ENCODE measurements around the gene IGF1R.

IGF1R gene

DNA sequence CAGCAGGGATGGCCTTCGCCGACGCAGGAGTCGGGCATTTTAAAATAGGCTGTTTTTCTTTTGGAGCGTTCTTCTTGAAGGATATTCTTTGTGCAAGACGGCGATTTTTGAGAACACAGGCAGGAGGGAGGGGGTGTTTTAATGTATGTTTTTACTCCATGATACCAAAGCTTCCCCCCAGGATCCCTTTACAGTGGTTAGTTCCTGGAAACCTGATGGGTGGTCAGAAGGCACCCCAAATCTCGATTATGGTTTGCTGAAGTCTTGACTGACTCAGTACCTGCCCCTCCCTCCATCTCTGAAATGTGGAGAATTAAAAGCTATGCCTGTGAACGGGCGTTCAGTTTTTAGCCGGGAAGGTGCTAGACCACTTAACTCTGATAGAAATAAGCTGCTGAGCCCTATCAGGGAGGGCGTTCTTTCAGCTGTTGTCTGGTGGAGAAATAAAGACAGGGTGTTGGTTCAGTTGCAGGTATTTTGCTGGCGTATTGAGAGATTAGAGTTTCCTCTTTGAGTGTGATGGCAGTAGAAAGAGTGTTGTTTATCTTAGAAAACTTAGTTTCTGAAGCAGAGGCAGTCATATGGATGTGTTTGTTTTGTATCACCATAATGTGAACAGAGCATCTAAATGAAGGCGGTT, 3.4 kb downstream of the IGF1R start:
- peak; percentile 40 for DNase-seq (ENCODE audit: low read depth, low spot score)
- H3K4me3 ChIP-seq (ENCODE audit: low read depth, low read length), result peak overlapping the region; percentile 85
- in situ Hi-C loops (cut with HindIII; ENCODE audit: low sequenced_read_pairs), result no loop called here
- TF ChIP-seq, protein P1, sequence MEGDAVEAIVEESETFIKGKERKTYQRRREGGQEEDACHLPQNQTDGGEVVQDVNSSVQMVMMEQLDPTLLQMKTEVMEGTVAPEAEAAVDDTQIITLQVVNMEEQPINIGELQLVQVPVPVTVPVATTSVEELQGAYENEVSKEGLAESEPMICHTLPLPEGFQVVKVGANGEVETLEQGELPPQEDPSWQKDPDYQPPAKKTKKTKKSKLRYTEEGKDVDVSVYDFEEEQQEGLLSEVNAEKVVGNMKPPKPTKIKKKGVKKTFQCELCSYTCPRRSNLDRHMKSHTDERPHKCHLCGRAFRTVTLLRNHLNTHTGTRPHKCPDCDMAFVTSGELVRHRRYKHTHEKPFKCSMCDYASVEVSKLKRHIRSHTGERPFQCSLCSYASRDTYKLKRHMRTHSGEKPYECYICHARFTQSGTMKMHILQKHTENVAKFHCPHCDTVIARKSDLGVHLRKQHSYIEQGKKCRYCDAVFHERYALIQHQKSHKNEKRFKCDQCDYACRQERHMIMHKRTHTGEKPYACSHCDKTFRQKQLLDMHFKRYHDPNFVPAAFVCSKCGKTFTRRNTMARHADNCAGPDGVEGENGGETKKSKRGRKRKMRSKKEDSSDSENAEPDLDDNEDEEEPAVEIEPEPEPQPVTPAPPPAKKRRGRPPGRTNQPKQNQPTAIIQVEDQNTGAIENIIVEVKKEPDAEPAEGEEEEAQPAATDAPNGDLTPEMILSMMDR (IDR thresholded peaks at IDR 0.05; ENCODE audit: low read depth, low read length), result no peak

DNA sequence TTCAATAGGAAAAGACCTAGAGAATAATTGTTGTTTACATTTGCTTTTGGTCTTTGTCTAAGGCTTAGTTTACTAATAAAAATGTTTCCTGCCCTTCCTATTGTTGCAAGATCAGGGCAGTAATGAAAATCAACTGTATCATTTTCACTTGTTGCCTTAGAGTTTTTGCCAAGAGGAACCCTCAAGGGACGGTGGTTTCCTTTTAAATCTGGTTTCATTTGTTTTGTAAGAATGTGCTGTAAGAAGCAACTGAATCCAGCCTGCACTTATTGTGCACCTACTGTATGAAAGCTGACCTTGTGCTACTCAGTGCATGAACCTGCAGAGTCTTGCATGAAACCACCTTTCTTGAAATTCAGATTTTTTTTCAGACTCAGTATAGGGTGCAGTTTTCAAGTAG, 5.3 kb downstream of the IGF1R start:
- no peak overlapping the region for H3K4me3 ChIP-seq (ENCODE audit: low read depth, low read length)
- no peak for DNase-seq (ENCODE audit: low read depth, low spot score)
- TF ChIP-seq, protein P1 (IDR thresholded peaks at IDR 0.05; ENCODE audit: low read depth, low read length), result no peak
- in situ Hi-C loops (cut with HindIII; ENCODE audit: low sequenced_read_pairs), result no loop called here

DNA sequence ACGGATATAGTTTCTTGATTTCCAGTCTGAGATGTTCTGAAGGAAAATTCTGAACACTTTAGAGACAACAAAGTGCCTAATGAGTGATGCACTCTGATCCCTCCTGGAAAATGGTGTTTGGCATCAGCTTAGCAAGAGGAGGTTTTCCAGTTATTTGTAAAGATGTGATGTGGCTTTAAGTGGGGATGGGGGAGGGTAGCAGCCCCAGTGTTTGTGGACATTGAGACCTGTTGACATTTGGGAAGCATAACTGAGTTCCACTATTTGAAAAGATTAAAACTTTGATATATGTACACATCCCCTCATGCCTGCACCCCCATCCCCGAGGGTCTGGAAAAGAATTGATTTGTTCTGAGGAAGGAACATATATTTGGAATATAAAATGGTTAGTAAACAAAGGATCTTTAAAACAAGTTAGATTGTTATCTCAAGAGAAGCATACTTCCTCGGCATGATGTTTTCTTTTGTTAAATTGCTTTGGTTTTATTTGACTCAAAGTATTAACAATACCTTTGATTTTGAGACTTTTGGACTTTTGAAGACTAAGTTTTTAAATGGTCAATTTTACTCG, 6.5 kb downstream of the IGF1R start:
- no peak overlapping the region for H3K4me3 ChIP-seq (ENCODE audit: low read depth, low read length)
- in situ Hi-C loops (cut with HindIII; ENCODE audit: low sequenced_read_pairs), result no loop called here
- no peak for DNase-seq (ENCODE audit: low read depth, low spot score)
- TF ChIP-seq, protein P1 (IDR thresholded peaks at IDR 0.05; ENCODE audit: low read depth, low read length), result no peak

DNA sequence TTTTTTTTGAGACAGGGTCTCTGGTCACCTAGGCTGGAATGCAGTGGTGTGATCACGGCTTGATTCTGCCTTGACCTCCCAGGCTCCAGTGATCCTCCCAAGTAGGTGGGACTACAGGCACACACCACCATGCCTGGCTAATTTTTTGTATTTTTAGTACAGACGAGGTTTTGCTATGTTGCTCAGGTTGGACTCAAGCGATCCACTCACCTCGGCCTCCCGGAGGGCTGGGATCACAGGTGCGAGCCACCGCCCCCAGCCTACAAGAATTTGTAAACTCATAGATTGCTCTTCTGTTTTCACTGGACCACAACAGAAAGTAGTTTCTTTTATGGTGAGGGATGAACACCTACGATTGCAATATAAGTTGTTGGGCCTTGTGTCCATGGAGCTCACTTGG, 7.4 kb downstream of the IGF1R start:
- TF ChIP-seq, protein P1 (IDR thresholded peaks at IDR 0.05; ENCODE audit: low read depth, low read length), result no peak
- DNase-seq (ENCODE audit: low read depth, low spot score), result no peak
- in situ Hi-C loops (cut with HindIII; ENCODE audit: low sequenced_read_pairs), result no loop called here
- H3K4me3 ChIP-seq (ENCODE audit: low read depth, low read length), result no peak overlapping the region

DNA sequence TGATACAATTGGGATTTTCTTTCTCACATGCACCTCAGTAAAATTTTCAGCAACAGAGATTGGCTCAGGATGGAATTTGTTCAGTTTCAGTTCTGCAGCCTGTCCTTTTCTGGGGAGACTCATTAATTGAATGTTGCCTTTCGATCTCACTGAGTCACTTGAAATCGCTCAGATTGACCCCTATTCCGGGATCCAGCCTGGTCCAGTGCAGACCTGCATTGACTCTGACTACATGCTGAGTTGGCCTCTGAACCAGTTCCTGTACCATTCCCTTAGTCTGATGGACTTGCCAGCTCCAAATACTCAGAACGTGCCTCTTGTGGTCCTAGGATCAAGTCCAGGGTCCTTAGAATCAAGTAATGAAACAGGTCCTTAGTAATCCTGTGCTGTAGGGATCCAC, 9.4 kb downstream of the IGF1R start:
- DNase-seq (ENCODE audit: low read depth, low spot score), result no peak
- in situ Hi-C loops (cut with HindIII; ENCODE audit: low sequenced_read_pairs), result no loop called here
- H3K4me3 ChIP-seq (ENCODE audit: low read depth, low read length), result no peak overlapping the region
- TF ChIP-seq, protein P1 (IDR thresholded peaks at IDR 0.05; ENCODE audit: low read depth, low read length), result no peak

DNA sequence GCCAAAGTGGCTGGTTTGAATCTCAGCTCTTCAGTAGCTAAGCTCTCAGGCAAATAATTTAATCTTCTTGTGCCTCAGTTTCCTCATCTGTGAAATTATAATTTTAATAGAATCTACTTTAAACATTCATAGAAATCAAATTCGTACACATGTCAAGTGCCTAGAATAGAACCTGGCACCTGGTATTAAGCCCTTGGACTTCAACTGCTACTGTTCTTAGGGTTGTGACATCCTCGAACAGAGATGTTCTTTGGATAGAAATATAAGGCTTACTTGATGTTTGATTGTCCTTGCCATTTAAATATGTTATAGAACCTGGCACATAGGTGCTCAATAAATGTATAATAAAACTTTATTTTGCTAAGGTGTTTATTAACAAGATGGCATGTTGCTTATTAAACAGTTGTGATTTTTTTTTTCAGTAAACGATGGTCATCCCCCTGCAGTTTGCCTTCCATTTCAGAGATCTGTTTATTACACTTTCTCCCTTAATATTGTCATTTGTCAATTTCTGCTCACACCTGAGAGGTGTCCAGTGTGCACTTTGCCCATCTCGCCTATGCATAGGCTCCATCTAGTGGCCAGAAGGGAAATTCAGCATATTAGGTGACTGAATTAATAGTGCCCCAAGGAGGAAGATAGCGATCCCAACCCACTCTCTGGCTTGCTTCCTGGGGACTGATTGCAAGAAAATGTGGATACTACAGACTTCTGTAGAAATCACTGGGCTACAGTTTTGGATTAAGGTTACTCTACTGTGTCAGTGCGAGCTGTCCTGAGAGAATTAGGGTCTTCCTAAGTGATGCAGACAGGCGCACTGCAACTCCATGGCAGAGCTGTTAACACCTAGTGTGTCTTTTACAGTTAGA, 10.7 kb downstream of the IGF1R start:
- peak; percentile 39 for DNase-seq (ENCODE audit: low read depth, low spot score)
- in situ Hi-C loops (cut with HindIII; ENCODE audit: low sequenced_read_pairs), result no loop called here

More for the DNA sequence above, 10.7 kb downstream of the IGF1R start:
- H3K4me3 ChIP-seq (ENCODE audit: low read depth, low read length), result no peak overlapping the region
- TF ChIP-seq, protein P1 (IDR thresholded peaks at IDR 0.05; ENCODE audit: low read depth, low read length), result peak; percentile 89
